Activated T-helper 2 cell treated with anti-CD3 and anti-CD28 coated beads, Interferon-gamma antibody, Interleukin-2, Interleukin-4, amounts not matched to agents 10 μg/mL and 5 μg/mL and 100 μg/mL, durations not matched to agents 14 hours and 24 hours and 36 hours (primary cell): Measurements from ENCODE around the gene ADGRD2. TPM values are rescaled to one million over a fixed set of nuclear protein-coding genes. Genes with fewer than 3 reads are reported as not detected.

ENCODE experiments used
- DNase-seq: peaks from one replicate; pipeline ENCODE4 v3.0.0; 2021; ENCODE audit warnings: low spot score
- H3K27ac Mint-ChIP-seq: one replicate; pipeline ENCODE4 v1.8.0; 2021; ENCODE audit warnings: mixed read lengths
- H3K27me3 Mint-ChIP-seq: one replicate; pipeline ENCODE4 v1.8.0; 2021; ENCODE audit warnings: low read depth, mixed read lengths
- H3K36me3 Mint-ChIP-seq: one replicate; pipeline ENCODE4 v1.8.0; 2021; ENCODE audit warnings: low read depth, mixed read lengths
- H3K4me1 Mint-ChIP-seq: one replicate; pipeline ENCODE4 v1.8.0; 2021; ENCODE audit warnings: low read depth, mixed read lengths
- H3K4me3 Mint-ChIP-seq: one replicate; pipeline ENCODE4 v1.8.0; 2021; ENCODE audit warnings: low read depth, mild to moderate bottlenecking, moderate library complexity, mixed read lengths
- H3K9me3 Mint-ChIP-seq: one replicate; pipeline ENCODE4 v1.8.0; 2021; ENCODE audit warnings: mixed read lengths
- intact Hi-C: fragments of 100-400 bp; cut with micrococcal nuclease; formaldehyde crosslinking; loops from one replicate; pipeline ENCODE4 v1.15.1; 2023
- total RNA-seq: library from RNA; stranded (reverse); gene quantifications from 2 replicates; pipeline ENCODE4 v1.2.3, GENCODE V29; 2022

ADGRD2 gene
- total RNA-seq, 1 donor from 2014 or later, result not detected

DNA sequence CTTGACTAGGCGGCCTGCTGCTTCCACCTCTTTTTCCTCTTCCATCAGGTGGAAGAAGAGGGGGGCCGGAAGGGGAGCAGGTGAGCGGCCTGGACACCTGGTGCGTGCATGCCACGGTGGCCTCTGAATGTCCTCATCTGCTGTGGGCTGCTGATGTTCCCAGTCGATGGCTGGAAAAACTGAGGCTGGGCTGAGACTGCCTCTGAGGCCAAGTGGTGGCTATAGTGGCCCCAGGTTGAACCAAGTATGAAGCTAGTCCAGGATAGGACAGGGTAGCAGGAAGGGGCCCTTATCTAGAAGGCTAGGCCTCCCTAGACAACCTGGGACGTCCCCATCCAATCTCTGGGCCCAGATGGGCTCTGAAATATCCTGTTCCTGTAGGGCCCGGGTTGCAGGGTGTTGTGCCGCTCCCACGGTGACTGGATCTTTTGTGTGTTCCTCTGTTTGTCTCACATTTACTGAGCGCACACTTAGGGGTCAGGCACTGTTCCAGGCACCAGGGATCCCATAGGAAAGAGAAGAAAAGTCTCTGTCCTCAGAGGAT, 57.7 kb downstream of the ADGRD2 start:
- Mint-ChIP-seq H3K4me3 (no peak overlapping the region), H3K9me3 (no peaks in the 10 kb centered on the region), H3K27me3 (peaks cover 16% of the 10 kb centered on the region), H3K4me1 (peaks cover 4% of the 10 kb centered on the region), H3K36me3 (peaks cover 3% of the 10 kb centered on the region), H3K27ac (no peak overlapping the region)
- intact Hi-C loops, result no loop called here
- no peak for DNase-seq

GRCh38 chr9:124510650-124511425, 60.6 kb downstream of the ADGRD2 start:
- Mint-ChIP-seq H3K36me3 (no peaks in the 10 kb centered on the region), H3K27ac (no peak overlapping the region), H3K27me3 (peaks cover 2% of the 10 kb centered on the region), H3K9me3 (no peaks in the 10 kb centered on the region), H3K4me1 (no peaks in the 10 kb centered on the region), H3K4me3 (no peak overlapping the region)
- no peak for DNase-seq
- intact Hi-C loops, result no loop called here

DNA sequence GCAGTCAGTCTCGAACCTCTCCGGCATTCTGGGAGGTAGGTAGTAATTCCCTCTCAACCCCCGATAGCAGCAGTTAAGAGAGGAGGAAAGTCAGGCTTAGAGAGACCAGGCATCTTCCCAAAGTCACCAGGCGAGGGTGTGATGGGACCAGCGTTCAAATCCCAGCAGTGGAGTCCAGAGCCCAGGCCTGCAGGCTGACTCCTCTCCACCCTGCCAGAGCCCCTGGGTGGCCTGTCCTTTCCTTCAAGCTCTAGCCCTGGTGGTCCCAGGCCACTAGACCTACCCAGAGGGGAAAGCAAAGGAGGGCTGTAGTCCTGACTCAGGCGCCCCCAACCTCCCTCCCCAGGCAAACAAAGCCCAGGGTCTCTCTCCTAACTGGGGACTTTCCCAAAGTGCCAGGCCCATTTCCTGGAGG, 61.2 kb downstream of the ADGRD2 start:
- H3K36me3 Mint-ChIP-seq, result no peaks in the 10 kb centered on the region
- no peaks in the 10 kb centered on the region for H3K9me3 Mint-ChIP-seq
- H3K27ac Mint-ChIP-seq, result no peak overlapping the region
- H3K27me3 Mint-ChIP-seq, result no peaks in the 10 kb centered on the region
- no peak overlapping the region for H3K4me3 Mint-ChIP-seq
- no peak for DNase-seq
- no peaks in the 10 kb centered on the region for H3K4me1 Mint-ChIP-seq
- intact Hi-C loops, result no loop called here

- Mint-ChIP-seq H3K9me3 (no peaks in the 10 kb centered on the region), H3K4me1 (no peaks in the 10 kb centered on the region), H3K4me3 (no peak overlapping the region), H3K36me3 (no peaks in the 10 kb centered on the region), H3K27me3 (no peaks in the 10 kb centered on the region), H3K27ac (no peak overlapping the region)
- no peak for DNase-seq
- intact Hi-C loops, result no loop called here
These were observed 61.9 kb downstream of the ADGRD2 start for GRCh38 chr9:124511891-124512805.

GRCh38 chr9:124512806-124513204, 62.6 kb downstream of the ADGRD2 start:
- Mint-ChIP-seq H3K4me3 (no peak overlapping the region), H3K4me1 (no peaks in the 10 kb centered on the region), H3K9me3 (no peaks in the 10 kb centered on the region), H3K27ac (no peak overlapping the region), H3K36me3 (no peaks in the 10 kb centered on the region), H3K27me3 (no peaks in the 10 kb centered on the region)
- intact Hi-C loops, result no loop called here
- no peak for DNase-seq

DNA sequence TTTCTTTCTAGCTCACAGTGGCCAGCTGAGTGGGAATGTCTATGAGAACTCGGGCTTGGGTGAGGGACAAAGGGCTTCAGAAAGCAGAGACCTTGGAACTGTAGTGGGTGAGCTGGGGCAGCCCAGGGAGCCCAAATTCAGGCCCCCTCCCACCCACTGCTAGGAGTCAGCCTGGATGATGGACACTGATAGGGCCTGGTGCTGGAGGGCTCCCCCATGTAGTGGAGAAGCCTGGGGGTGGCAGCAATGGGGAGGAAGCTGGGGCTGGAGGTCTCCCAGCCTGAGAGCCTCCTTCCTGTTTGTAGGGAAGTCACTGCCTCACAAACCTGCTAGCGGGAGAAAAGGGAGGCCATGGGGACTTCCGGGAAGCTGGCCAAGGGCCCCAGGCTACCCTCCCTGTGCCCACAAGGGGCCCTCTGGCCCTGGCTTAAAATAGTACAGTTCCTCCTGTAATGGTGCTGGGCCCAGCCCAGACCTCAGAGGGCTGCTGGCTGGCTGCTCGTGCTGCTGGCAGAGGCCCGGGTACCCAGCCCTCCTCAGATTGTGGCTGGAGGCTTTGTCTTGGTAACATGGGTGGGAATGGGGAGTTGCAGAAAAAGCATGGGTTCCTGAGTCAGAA, 63.2 kb downstream of the ADGRD2 start:
- H3K4me3 Mint-ChIP-seq, result no peak overlapping the region
- H3K27me3 Mint-ChIP-seq, result no peaks in the 10 kb centered on the region

DNA sequence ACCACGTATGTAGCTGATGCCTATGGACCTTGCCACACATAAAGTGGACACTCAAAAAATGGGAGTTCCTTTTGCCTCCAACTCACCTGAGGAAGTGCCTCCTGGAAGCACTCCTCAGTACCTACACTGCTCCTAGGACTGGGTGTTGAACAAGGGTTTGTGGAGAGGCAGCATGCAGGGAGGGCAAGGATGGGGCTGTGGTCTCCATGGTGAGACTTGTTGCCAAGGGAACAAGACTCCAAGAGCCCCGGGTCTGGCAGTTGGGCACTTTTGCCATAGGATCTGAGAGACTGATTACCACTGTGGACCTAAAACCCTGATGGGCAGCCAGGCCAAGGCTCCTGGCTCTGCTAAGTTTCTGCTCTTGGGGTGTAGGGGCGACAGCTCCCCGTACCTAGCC, 63.9 kb downstream of the ADGRD2 start:
- intact Hi-C loops, result no loop called here
- H3K27me3 Mint-ChIP-seq, result no peaks in the 10 kb centered on the region
- no peaks in the 10 kb centered on the region for H3K36me3 Mint-ChIP-seq
- no peak overlapping the region for H3K27ac Mint-ChIP-seq
- no peak for DNase-seq
- H3K4me1 Mint-ChIP-seq, result no peaks in the 10 kb centered on the region
- H3K9me3 Mint-ChIP-seq, result no peaks in the 10 kb centered on the region
- no peak overlapping the region for H3K4me3 Mint-ChIP-seq

More for the DNA sequence above, 63.2 kb downstream of the ADGRD2 start:
- Mint-ChIP-seq H3K9me3 (no peaks in the 10 kb centered on the region), H3K4me1 (no peaks in the 10 kb centered on the region), H3K27ac (no peak overlapping the region), H3K36me3 (no peaks in the 10 kb centered on the region)
- DNase-seq, result no peak
- intact Hi-C loops, result no loop called here

DNA sequence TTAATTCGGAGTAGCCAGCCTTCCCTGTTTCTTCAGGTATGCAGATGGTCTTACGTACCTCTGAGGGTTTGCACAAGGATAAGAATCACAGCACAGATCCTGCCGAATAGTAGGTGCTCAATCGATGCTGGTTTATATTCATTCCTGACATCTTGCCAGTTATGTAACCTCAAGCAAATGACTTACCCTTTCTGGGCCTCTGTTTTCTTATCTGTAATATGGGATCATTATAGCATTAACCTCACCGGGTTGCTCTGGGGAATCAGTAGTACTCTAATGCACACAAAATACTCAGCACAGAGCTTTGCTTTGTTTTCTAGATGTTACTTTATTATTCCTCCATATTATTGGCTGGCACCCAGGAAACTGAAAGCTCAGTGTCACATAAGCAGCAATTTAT, 64.6 kb downstream of the ADGRD2 start:
- H3K27ac Mint-ChIP-seq, result no peak overlapping the region
- no peak for DNase-seq
- H3K36me3 Mint-ChIP-seq, result no peaks in the 10 kb centered on the region
- intact Hi-C loops, result no loop called here
- H3K27me3 Mint-ChIP-seq, result no peaks in the 10 kb centered on the region
- no peaks in the 10 kb centered on the region for H3K9me3 Mint-ChIP-seq
- H3K4me1 Mint-ChIP-seq, result no peaks in the 10 kb centered on the region
- no peak overlapping the region for H3K4me3 Mint-ChIP-seq

DNA sequence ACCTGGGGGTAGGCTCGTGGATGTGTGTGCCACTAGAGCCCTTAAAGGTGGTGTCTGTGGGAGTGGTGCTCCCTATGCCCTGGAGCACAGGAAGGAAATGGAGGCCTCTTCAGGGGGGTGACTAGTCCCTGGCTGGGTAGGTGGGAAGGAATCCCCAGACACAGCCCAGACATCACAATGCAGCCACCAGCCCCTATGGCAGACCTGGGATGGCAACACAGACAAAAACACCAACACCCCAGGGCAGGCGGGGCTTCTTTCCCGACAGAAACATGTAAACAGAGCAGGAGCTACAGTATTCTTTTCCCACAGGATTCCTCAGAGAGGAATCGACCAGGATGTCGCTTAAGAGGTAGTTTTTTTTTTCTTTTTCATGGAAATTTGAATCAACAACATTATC, 67.3 kb downstream of the ADGRD2 start:
- intact Hi-C loops, result no loop called here
- Mint-ChIP-seq H3K27ac (no peak overlapping the region), H3K9me3 (no peaks in the 10 kb centered on the region), H3K36me3 (no peaks in the 10 kb centered on the region), H3K4me3 (no peak overlapping the region), H3K4me1 (no peaks in the 10 kb centered on the region), H3K27me3 (peaks cover 3% of the 10 kb centered on the region)
- DNase-seq, result no peak

- intact Hi-C loops, result no loop called here
- Mint-ChIP-seq H3K36me3 (no peaks in the 10 kb centered on the region), H3K4me3 (no peak overlapping the region), H3K27ac (no peak overlapping the region), H3K27me3 (peaks cover 3% of the 10 kb centered on the region), H3K9me3 (no peaks in the 10 kb centered on the region), H3K4me1 (no peaks in the 10 kb centered on the region)
- DNase-seq, result no peak
These were observed 67.9 kb downstream of the ADGRD2 start for GRCh38 chr9:124518116-124518515.

GRCh38 chr9:124520206-124520596, 70.0 kb downstream of the ADGRD2 start:
- H3K36me3 Mint-ChIP-seq, result no peaks in the 10 kb centered on the region
- H3K4me1 Mint-ChIP-seq, result no peaks in the 10 kb centered on the region
- intact Hi-C loops, result no loop called here

GRCh38 chr9:124521142-124521541, 70.9 kb downstream of the ADGRD2 start:
- no peak overlapping the region for H3K27ac Mint-ChIP-seq
- peaks cover 5% of the 10 kb centered on the region for H3K27me3 Mint-ChIP-seq
- H3K36me3 Mint-ChIP-seq, result no peaks in the 10 kb centered on the region
- no peaks in the 10 kb centered on the region for H3K4me1 Mint-ChIP-seq
- no peaks in the 10 kb centered on the region for H3K9me3 Mint-ChIP-seq
- no peak for DNase-seq
- intact Hi-C loops, result no loop called here
- no peak overlapping the region for H3K4me3 Mint-ChIP-seq

More at GRCh38 chr9:124520206-124520596, 70.0 kb downstream of the ADGRD2 start:
- no peak for DNase-seq
- H3K4me3 Mint-ChIP-seq, result no peak overlapping the region
- peaks cover 5% of the 10 kb centered on the region for H3K27me3 Mint-ChIP-seq
- no peaks in the 10 kb centered on the region for H3K9me3 Mint-ChIP-seq
- H3K27ac Mint-ChIP-seq, result no peak overlapping the region
